ENCODE measurements around the gene TPM2. TPM values are rescaled to one million over a fixed set of nuclear protein-coding genes. Genes with fewer than 3 reads are reported as not detected.

Gene TPM2
- total and polyA plus RNA-seq, 9 of the 15 experiments (the other 6 are each of a cell fraction or from before 2014, with no cell fraction given) = 0.28 to 16.1 (median 4.5) TPM

GRCh38 chr9:35664531-35665470 is 24.9 kb downstream of the TPM2 start, which contains the start of gene ARHGEF39:
TSS of gene ARHGEF39 (minus strand) at chr9:35665195. CDS start at chr9:35665169, 26 bp downstream.
- in situ Hi-C loops (cut with MboI) = no loop called here
- ATAC-seq = peak; percentile 96
- Histone ChIP-seq H3K27ac (ENCODE audit: extremely low read depth, low read depth, low read length) (peak within 1 kb of the TSS; percentile 92), H3K27me3 (ENCODE audit: control insufficient read depth in 2 of 2, insufficient read depth in 2 of 2, low read length in 2 of 2) (no peaks in the 10 kb centered on the region), H3K4me2 (ENCODE audit: insufficient read depth, low read length) (peak within 1 kb of the TSS; percentile 95), H3K4me3 (peak within 1 kb of the TSS; percentile 81), H3K9me3 (replicated peaks; ENCODE audit: control insufficient read depth, insufficient read depth, low read depth, low read length) (no peaks in the 10 kb centered on the region), H3K4me1 (replicated peaks in 1 of 2; ENCODE audit: control insufficient read depth in 2 of 2, insufficient read depth in 2 of 2, low read length in 2 of 2) (peaks cover 13 to 22% of the 10 kb centered on the region in 2 experiments), H3K79me2 (ENCODE audit: control insufficient read depth, insufficient read depth, low read length) (peaks cover 18% of the 10 kb centered on the region), H3K9ac (ENCODE audit: insufficient read depth in 1 of 2, low read depth in 2 of 2, low read length in 2 of 2) (peak within 1 kb of the TSS; percentile 91 to 95), H4K20me1 (replicated peaks; ENCODE audit: control insufficient read depth, insufficient read depth, low read length) (no peaks in the 10 kb centered on the region), H3K9me1 (ENCODE audit: control insufficient read depth, insufficient read depth, low read length) (no peaks in the 10 kb centered on the region), H2AFZ (ENCODE audit: low read depth, low read length) (peak within 1 kb of the TSS; percentile 95), H3K36me3 (ENCODE audit: control insufficient read depth, insufficient read depth, low read length) (peaks cover 35% of the 10 kb centered on the region; the same call in 2 of the 3 replicates)
- intact Hi-C loops (cut with micrococcal nuclease) = loop anchor here (10.0 kb wide), 1 partner anchor 150 kb away; the partner anchor contains the start of genes HINT2 and SPAG8
- 1% methylated on average over 25 of the region's 58 CpGs for WGBS (ENCODE audit: insufficient coverage, low coverage, missing lambda C conversion rate)
- FAIRE-seq = peak; percentile 61
- ChIA-PET POLR2A (interaction anchor here (0.5 to 2.8 kb wide), 11 partner anchors 15 to 848 kb away, joined by 3 to 6 read pairs (median 4); no protein-coding TSS in a partner anchor), CTCF (ENCODE audit: low intra/inter-chr PET ratio) (no interaction called here)
- TSS peak; percentile 65 for BruUV-seq (replicated peaks)
- peak; percentile 87 to 92 (median 88) for DNase-seq (ENCODE audit: extremely low read depth in 1 of 4, low spot score in 3 of 4)
- TF ChIP-seq FIP1L1 (IDR thresholded peaks at IDR 0.05; ENCODE audit: low read depth, low read length, poor library complexity, severe bottlenecking) (peak; percentile 39), ZNF217 (CRISPR knock-in tag; IDR thresholded peaks at IDR 0.05) (no peak), TRIM25 (IDR thresholded peaks at IDR 0.05; ENCODE audit: borderline replicate concordance) (no peak), ESRRB (CRISPR knock-in tag; IDR thresholded peaks at IDR 0.05; ENCODE audit: borderline replicate concordance) (no peak), MAZ (CRISPR knock-in tag; conservative IDR thresholded peaks at IDR 0.05 in 1 of 2, IDR thresholded peaks at IDR 0.05 in 1 of 2) (peak; percentile 84 to 94), HDGF (IDR thresholded peaks at IDR 0.05) (no peak), DMBX1 (CRISPR knock-in tag; IDR thresholded peaks at IDR 0.05; ENCODE audit: borderline replicate concordance) (no peak), ZNF274 (IDR thresholded peaks at IDR 0.05; ENCODE audit: borderline replicate concordance, low read depth, low read length) (no peak), E2F4 (CRISPR knock-in tag; IDR thresholded peaks at IDR 0.05; ENCODE audit: low read depth) (peak; percentile 98), SREBF2 (CRISPR knock-in tag; IDR thresholded peaks at IDR 0.05) (no peak), CHCHD3 (CRISPR knock-in tag; IDR thresholded peaks at IDR 0.05) (no peak), ZNF445 (CRISPR knock-in tag; IDR thresholded peaks at IDR 0.05; ENCODE audit: low read depth) (no peak), ZNF197 (CRISPR knock-in tag; IDR thresholded peaks at IDR 0.05; ENCODE audit: low read depth) (no peak), NFXL1 (CRISPR knock-in tag; IDR thresholded peaks at IDR 0.05) (no peak), ELF1 (tag; IDR thresholded peaks at IDR 0.05) (peak; percentile 81), E2F6 (IDR thresholded peaks at IDR 0.05; ENCODE audit: borderline replicate concordance in 1 of 2, extremely low read depth in 1 of 2, insufficient read depth in 1 of 2, insufficient read length in 1 of 2, low read depth in 1 of 2, low read length in 1 of 2, poor library complexity in 1 of 2, severe bottlenecking in 1 of 2) (peak in 1 of 2 experiments; percentile 79), HDAC2 (IDR thresholded peaks at IDR 0.05) (no peak)
